ENCODE data around the gene MAVS.

The MAVS gene

DNA sequence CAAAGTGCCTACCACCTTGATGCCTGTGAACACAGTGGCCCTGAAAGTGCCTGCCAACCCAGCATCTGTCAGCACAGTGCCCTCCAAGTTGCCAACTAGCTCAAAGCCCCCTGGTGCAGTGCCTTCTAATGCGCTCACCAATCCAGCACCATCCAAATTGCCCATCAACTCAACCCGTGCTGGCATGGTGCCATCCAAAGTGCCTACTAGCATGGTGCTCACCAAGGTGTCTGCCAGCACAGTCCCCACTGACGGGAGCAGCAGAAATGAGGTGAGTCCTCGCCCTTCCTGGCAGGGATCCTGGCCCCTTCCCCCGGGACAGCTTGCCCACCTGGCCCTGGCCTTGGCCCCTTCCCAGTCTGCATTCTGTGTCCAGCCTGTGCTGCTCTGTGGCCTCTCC, 17.9 kb downstream of the MAVS start:
- no peaks in the 10 kb centered on the region for H3K9me3 ChIP-seq
- no peaks in the 10 kb centered on the region for H3K27me3 ChIP-seq
- H3K36me3 ChIP-seq, result peaks cover 54% of the 10 kb centered on the region
- TF ChIP-seq, protein P1, sequence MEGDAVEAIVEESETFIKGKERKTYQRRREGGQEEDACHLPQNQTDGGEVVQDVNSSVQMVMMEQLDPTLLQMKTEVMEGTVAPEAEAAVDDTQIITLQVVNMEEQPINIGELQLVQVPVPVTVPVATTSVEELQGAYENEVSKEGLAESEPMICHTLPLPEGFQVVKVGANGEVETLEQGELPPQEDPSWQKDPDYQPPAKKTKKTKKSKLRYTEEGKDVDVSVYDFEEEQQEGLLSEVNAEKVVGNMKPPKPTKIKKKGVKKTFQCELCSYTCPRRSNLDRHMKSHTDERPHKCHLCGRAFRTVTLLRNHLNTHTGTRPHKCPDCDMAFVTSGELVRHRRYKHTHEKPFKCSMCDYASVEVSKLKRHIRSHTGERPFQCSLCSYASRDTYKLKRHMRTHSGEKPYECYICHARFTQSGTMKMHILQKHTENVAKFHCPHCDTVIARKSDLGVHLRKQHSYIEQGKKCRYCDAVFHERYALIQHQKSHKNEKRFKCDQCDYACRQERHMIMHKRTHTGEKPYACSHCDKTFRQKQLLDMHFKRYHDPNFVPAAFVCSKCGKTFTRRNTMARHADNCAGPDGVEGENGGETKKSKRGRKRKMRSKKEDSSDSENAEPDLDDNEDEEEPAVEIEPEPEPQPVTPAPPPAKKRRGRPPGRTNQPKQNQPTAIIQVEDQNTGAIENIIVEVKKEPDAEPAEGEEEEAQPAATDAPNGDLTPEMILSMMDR (IDR thresholded peaks at IDR 0.05; ENCODE audit: low read depth, low read length), result no peak
- H3K4me3 ChIP-seq (ENCODE audit: low read depth, low read length), result no peak overlapping the region
- DNase-seq, result no peak
- H3K4me1 ChIP-seq, result no peaks in the 10 kb centered on the region

DNA sequence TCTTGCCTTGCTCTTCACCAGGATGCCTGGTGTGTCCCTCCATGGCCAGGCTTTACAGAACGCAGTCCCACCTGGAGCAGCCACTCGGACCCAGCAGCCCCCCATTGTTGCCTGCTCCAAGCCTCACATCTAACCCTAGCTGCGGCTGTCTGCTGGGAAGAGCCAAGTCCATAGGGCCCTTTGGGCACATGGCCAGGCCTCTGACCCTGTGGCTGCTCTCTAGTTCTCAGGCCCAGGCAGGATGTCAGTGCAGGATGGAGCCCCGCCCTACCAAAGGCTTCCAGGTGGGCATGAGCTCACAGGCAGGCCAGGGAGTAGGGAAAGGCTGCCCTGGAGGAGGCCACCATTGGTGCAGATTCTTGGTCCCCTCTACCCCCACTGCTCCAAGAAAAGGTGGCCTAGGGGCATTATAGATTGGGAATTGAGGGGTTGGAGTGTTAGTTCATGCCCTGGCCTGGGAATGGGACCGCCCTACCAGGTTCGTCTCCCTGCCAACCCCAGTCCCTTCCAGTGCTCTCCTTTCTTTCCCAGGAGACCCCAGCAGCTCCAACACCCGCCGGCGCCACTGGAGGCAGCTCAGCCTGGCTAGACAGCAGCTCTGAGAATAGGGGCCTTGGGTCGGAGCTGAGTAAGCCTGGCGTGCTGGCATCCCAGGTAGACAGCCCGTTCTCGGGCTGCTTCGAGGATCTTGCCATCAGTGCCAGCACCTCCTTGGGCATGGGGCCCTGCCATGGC, 18.7 kb downstream of the MAVS start:
- Histone ChIP-seq H3K36me3 (peaks cover 53% of the 10 kb centered on the region), H3K4me1 (no peaks in the 10 kb centered on the region), H3K4me3 (ENCODE audit: low read depth, low read length) (no peak overlapping the region), H3K9me3 (no peaks in the 10 kb centered on the region), H3K27me3 (no peaks in the 10 kb centered on the region)
- TF ChIP-seq, protein P1 (IDR thresholded peaks at IDR 0.05; ENCODE audit: low read depth, low read length), result no peak
- DNase-seq, result no peak

DNA sequence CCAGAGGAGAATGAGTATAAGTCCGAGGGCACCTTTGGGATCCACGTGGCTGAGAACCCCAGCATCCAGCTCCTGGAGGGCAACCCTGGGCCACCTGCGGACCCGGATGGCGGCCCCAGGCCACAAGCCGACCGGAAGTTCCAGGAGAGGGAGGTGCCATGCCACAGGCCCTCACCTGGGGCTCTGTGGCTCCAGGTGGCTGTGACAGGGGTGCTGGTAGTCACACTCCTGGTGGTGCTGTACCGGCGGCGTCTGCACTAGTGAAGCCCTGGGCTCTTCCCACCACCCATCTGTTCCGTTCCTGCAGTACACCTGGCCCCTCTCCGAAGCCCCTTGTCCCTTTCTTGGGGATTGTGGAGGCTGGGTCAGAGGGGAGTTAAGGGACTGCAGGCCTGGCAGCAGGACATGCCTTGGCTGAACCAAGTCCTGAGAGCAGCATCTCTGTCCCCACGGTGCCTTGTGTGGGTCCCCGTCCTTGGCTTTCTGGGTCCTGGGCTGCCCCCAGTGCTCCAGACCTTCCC, 19.3 kb downstream of the MAVS start:
- TF ChIP-seq, protein P1 (IDR thresholded peaks at IDR 0.05; ENCODE audit: low read depth, low read length), result no peak
- DNase-seq, result no peak
- H3K4me3 ChIP-seq (ENCODE audit: low read depth, low read length), result no peak overlapping the region
- no peaks in the 10 kb centered on the region for H3K9me3 ChIP-seq
- H3K36me3 ChIP-seq, result peaks cover 49% of the 10 kb centered on the region
- no peaks in the 10 kb centered on the region for H3K4me1 ChIP-seq
- no peaks in the 10 kb centered on the region for H3K27me3 ChIP-seq

DNA sequence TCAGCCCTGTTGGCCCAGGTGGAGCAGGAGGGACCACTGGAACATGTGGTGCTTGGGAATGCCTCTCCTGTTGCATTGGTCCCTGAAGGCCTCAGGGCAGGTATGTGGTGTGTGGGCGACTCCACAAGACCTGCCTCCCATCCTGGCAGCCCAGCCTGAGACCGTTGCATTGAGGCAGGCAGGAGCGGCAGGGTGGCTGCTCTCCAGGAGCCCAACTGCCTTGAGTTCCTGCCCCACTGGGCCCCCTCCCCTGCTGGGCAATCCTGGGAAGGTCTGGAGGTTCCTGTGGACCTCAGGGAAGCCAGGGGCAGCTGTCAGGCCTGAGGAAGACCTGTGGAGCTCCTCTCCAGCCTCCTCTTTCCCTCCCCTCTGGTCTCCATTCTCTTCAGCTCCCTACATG, 19.8 kb downstream of the MAVS start:
- TF ChIP-seq, protein P1 (IDR thresholded peaks at IDR 0.05; ENCODE audit: low read depth, low read length), result no peak
- Histone ChIP-seq H3K27me3 (no peaks in the 10 kb centered on the region), H3K36me3 (peaks cover 44% of the 10 kb centered on the region), H3K4me1 (no peaks in the 10 kb centered on the region), H3K4me3 (ENCODE audit: low read depth, low read length) (no peak overlapping the region), H3K9me3 (no peaks in the 10 kb centered on the region)
- DNase-seq, result no peak

DNA sequence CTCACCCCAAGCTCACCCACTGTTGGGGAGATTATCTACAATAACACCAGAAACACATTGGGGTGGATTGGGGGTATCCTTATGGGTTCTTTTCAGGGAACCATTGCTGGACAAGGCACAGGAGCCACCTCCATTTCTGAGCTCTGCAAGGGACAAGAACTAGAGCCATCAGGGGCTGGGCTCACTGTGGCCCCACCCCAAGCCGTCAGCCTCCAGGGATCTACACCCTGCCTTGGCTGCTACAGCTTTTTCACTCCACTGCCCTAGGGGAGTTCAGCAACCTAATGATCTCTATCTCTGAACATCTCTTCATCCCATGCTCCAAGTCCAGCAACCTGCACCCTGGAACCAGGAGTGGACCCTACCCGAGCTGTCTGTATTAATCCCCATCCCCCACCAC, 21.2 kb downstream of the MAVS start:
- TF ChIP-seq, protein P1 (IDR thresholded peaks at IDR 0.05; ENCODE audit: low read depth, low read length), result no peak
- Histone ChIP-seq H3K4me3 (ENCODE audit: low read depth, low read length) (no peak overlapping the region), H3K36me3 (peaks cover 31% of the 10 kb centered on the region), H3K9me3 (no peaks in the 10 kb centered on the region), H3K4me1 (no peaks in the 10 kb centered on the region), H3K27me3 (no peaks in the 10 kb centered on the region)
- no peak for DNase-seq
